Measurements from ENCODE around the gene TET3.
A peak's percentile ranks its signal among the peaks of the same experiment; 100 is the strongest.
"Not testable (repeated sequence)": the region's sequence is repeated elsewhere in the genome, so short reads cannot be mapped to it uniquely, and the experiment has no call there.

The TET3 gene

GRCh38 chr2:73984203-73984921 lies at the start of gene TET3:
Gene TET3, plus strand, starts transcription at chr2:73984910. Its CDS starts 1,494 bp downstream, at chr2:73986404.
- DNase-seq, result peak in 2 of 14 donors; percentile 47 to 52

DNA sequence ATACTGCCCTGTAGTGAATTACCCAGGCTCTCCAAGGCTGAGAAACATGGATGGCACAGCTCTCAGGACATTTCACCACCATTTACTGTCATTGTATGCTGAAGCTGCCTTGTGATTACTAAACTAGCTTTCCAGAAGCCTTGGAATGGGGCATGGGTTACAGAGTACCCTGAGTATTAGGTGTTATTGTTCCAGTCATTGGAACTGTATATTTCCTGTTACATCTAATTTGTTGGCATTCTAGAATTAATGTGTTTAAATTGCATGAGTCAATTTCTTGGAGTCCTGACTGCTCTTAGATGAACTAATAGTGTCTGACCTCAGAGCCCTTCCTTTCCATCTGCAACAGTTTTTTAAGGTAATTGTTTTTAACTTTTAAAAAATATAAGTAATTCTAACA lies 49.1 kb upstream of the TET3 start:
- DNase-seq, result no peak

GRCh38 chr2:73937103-73937885 lies 47.4 kb upstream of the TET3 start:
- no peak for DNase-seq

GRCh38 chr2:73937899-73938298 lies 46.8 kb upstream of the TET3 start:
- DNase-seq, result no peak

DNA sequence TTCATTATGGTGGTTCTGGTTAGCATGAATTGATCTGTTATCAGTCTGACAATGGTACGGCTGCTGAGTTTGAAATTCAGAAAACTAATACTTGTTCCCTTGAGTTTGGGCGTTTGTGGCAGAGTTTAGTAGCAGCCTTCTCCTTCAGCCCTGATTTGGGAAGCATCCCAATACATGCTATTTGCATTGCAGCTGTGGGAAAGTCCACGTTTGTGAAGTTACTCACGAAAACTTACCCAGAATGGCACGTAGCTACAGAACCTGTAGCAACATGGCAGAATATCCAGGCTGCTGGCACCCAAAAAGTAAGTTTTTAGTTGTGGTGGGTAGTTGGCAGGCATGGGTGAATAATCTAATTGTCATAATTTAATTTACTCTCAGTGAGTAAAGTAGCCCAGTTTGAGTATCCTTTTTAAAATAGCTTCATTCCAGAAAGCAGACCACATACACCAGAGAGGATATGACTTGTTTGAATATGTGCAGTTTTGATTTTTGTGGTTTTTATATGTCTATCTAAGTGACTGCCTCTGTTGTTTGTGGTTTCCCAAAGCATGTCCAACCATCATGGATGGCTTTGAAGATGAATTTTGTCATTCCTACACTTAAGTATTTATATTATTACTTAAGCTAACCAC lies 45.9 kb upstream of the TET3 start:
- no peak for DNase-seq

DNA sequence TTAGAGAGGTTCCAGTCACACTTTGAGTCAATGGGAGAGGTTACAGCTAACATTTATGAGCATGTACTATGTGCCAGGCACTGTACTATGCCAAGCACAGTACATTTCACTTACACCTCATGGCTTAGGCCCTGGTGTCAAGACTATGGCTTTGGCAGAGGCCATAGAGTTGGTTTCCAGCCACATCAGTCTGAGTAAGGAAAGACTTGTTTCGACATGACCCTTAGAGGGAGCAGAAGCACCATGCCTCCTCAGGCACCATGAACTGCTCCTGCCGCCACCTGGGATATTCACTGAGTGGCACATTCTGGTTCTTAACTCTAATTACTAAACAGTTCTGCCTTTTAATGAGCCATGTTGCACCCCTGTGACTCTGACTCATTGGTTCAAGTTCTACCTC lies 45.3 kb upstream of the TET3 start:
- no peak for DNase-seq

- DNase-seq, result not testable (repeated sequence)
Observed at GRCh38 chr2:73940066-73940465, 44.6 kb upstream of the TET3 start.

DNA sequence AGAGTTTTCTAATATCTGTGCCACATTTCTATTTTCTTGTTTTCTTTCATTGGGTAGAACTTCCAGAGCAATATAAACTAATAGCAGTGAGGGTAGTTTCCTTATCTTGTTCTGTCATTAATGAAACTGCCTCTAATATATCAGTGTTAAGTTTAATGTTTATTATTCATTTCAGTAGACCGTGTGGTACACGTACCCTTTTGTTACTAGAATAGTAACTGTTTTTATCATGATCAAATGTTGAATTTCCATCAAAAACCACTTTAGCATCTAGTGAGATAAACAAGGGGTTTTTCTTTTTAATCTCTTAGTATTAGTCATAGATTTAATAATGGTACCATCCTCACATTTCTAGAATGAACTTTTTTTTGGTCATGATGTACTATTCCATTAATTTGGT lies 42.0 kb upstream of the TET3 start:
- no peak for DNase-seq

DNA sequence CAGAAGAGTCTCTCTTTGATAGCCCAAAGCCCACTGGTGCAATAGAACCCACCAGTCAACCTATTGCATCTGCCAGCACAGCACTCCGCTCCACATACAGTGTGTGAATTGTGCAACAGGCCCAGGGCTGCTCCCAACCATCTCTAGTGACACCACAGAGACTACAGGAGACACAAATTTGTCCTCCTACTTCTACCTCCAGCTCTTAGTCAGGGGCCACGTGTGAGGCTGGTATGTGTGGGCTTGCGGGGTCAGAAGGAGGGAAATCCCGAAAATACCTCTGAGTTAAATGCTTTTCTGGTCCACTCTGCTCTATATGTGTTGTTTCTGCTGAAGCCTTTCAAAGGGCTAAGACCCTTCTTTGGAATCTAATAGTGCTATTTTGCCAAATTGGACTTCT lies 40.0 kb upstream of the TET3 start:
- DNase-seq, result no peak

DNA sequence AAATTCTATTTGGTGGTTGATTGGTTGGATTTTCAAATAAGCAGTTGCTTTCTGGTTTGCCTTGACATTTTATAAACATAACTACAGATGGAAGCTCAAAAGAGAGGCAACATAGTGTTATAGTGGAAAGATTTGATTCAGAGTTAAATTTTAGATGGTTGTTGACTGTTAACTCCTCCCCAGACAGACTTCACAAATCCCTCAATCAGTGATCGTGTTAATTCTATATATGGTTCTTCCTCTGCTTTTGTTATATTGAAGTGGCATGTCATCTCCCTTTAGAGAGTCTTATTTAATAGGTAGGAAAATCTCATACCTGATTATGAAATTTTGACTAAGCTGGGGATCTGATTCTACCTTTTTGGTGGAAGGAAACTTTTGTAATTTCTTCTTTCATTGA lies 38.5 kb upstream of the TET3 start:
- DNase-seq, result no peak

DNA sequence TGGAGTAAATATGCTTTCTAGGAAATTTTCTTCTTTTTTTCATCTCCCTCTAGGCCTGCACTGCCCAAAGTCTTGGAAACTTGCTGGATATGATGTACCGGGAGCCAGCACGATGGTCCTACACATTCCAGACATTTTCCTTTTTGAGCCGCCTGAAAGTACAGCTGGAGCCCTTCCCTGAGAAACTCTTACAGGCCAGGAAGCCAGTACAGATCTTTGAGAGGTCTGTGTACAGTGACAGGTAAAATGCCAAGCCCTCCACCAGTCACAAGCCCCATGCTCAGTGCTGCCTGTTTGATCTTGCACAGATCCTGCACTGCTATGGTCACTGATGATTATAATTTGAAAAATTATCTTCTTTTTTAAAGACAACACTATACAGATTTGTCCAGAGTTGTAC lies 38.0 kb upstream of the TET3 start:
- DNase-seq, result no peak

- DNase-seq, result peak in 1 of 14 donors; percentile 70
Observed at GRCh38 chr2:73947412-73948018, 37.2 kb upstream of the TET3 start.

DNA sequence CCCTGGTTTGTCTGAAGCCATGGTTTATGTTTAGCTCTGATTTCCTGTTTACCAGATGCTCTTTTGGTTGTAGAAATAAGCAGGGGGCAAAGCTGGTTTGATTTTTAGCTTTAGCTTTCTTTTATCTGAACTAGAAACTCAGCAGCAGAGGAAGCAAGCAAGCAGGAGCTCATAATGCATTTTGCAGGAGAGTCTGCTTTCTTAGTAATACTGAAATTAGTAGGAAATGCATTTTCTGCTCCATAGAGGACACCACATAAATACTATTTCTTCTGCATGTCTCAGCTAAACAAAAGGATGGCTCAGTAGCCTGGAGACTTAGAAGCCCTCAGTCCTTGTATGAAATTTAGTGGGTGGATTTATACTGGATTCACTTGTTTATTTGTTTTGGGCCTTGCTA lies 34.9 kb upstream of the TET3 start:
- DNase-seq, result no peak

DNA sequence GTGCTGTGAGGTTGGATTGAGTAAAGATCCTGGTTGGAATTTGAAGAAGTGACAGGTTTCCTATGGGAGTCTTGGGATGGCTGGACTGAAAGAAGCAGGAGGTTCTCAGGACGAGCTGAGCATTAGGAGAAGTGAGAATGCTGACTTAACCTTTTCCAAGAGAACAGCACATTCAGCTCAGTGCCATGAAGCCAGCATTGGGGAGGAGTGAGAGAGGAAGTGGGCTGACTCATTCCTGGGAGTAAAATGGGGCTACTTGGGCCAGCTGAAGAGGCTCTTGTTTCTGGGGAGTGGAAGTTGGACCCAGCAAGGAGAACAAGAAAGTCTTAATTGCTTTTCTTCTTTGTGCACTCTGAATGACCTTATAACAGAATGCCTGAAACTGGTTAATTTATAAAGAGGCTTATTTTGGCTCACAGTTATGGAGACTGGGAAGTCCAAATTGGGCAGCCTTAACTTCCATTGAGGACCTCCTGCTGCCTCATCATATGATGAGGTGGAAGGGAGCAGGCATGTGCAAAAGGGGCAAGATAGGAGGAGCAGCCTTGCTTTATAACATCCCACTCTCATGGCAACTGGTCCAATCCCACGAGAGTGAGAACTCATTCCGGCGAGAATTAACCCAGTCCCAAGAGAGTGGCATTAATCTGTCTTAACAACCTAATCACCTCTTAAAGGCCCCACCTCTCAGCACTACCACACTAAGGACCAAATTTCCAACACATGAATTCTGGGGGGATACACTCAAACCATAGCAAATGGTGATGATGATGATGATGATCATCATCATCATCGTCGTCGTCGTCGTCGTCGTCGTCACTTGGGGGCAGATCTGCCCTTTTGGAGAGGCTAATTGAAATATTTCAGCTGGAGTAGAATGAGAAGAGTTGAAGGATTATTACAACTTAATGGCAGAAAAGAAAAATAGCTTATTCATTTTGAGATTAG lies 31.9 kb upstream of the TET3 start:
- DNase-seq, result peak in 8 of 14 donors; percentile 10 to 44 (median 29)

GRCh38 chr2:73956218-73956865 lies 28.4 kb upstream of the TET3 start:
- no peak for DNase-seq

- no peak for DNase-seq
Observed at GRCh38 chr2:73961274-73961673, 23.4 kb upstream of the TET3 start.

- no peak for DNase-seq
Observed at GRCh38 chr2:73961823-73962615, 22.7 kb upstream of the TET3 start.

DNA sequence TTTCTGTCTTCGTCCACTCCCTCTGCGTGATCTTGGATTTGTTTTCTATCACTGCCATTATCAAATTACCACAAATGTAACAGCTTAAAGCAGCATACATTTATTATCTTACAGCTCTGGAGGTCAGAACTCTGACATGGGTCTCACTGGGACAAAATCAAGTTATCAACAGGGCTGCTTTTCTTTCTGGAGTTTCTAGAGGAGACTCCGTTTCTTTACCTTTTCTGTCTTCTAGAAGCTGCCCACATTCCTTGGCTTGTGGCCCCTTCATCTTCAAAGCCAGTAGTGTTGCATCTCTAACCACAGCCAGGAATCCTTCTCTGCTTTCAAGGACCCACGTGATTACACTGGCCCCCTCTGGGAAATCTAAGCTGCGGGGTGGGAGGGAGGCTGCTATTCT lies 21.9 kb upstream of the TET3 start:
- no peak for DNase-seq

GRCh38 chr2:73963385-73964120 lies 21.2 kb upstream of the TET3 start:
- no peak for DNase-seq

GRCh38 chr2:73964223-73964622 lies 20.5 kb upstream of the TET3 start:
- DNase-seq, result no peak
